GM18505 (cell line): ENCODE measurements around the gene NFATC2.

ENCODE experiments used
- ATAC-seq: cut with Tn5 transposase; IDR thresholded peaks from one replicate; pipeline ENCODE4 v1.9.1; 2021; ENCODE audit not compliant: unreplicated experiment
- POLR2A ChIP-seq: IDR thresholded peaks from 4 replicates; pipeline ENCODE4 v1.6.1; 2011; ENCODE audit warnings: borderline replicate concordance; ENCODE audit not compliant: insufficient read depth, insufficient read length; ENCODE audit errors: extremely low read depth

NFATC2 gene

GRCh38 chr20:51391926-51392325 lies 150.6 kb downstream of the NFATC2 start:
- TF ChIP-seq POLR2A = no peak
- no peak for ATAC-seq

GRCh38 chr20:51389543-51390264 lies 152.8 kb downstream of the NFATC2 start:
- no peak for TF ChIP-seq POLR2A
- no peak for ATAC-seq

- no peak for ATAC-seq
- no peak for TF ChIP-seq POLR2A
Observed at GRCh38 chr20:51388756-51389542, 153.6 kb downstream of the NFATC2 start.

- TF ChIP-seq POLR2A = no peak
- ATAC-seq = no peak
Observed at GRCh38 chr20:51388227-51388626, 154.3 kb downstream of the NFATC2 start.

GRCh38 chr20:51387125-51387875 lies 155.2 kb downstream of the NFATC2 start:
- no peak for TF ChIP-seq POLR2A
- no peak for ATAC-seq

GRCh38 chr20:51386586-51386985 lies 155.9 kb downstream of the NFATC2 start:
- no peak for TF ChIP-seq POLR2A
- ATAC-seq = no peak

- TF ChIP-seq POLR2A = no peak
- ATAC-seq = no peak
Observed at GRCh38 chr20:51385646-51386530, 156.6 kb downstream of the NFATC2 start.

GRCh38 chr20:51384875-51385274 lies 157.6 kb downstream of the NFATC2 start:
- ATAC-seq = no peak
- no peak for TF ChIP-seq POLR2A

- ATAC-seq = no peak
- TF ChIP-seq POLR2A = no peak
Observed at GRCh38 chr20:51383891-51384510, 158.5 kb downstream of the NFATC2 start.

GRCh38 chr20:51382986-51383821 lies 159.3 kb downstream of the NFATC2 start:
- TF ChIP-seq POLR2A = no peak
- ATAC-seq = no peak

GRCh38 chr20:51382111-51382985 lies 160.2 kb downstream of the NFATC2 start:
- no peak for TF ChIP-seq POLR2A
- ATAC-seq = no peak
